ENCODE data around the gene MAPKAP1.

DNA sequence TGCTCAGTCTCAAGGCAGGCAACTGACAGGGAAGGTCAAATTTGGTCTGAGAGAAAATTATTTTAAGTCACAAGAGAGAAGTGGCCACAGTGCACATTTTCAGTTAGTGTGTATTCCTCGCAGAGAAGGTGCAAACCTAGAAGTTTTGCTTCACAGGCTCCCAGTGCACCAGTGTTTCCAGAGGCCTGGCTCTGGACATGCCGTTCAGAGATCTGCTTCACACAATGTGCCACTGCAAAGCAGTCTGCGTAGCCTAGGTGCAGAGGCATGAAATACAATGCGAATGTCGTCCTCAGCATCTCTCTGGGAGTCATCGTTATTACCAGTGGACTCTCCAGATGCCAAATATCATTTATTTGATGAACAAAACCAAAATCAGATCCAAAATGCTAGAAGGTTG lies 147.8 kb downstream of the MAPKAP1 start:
- TF ChIP-seq, protein P1, sequence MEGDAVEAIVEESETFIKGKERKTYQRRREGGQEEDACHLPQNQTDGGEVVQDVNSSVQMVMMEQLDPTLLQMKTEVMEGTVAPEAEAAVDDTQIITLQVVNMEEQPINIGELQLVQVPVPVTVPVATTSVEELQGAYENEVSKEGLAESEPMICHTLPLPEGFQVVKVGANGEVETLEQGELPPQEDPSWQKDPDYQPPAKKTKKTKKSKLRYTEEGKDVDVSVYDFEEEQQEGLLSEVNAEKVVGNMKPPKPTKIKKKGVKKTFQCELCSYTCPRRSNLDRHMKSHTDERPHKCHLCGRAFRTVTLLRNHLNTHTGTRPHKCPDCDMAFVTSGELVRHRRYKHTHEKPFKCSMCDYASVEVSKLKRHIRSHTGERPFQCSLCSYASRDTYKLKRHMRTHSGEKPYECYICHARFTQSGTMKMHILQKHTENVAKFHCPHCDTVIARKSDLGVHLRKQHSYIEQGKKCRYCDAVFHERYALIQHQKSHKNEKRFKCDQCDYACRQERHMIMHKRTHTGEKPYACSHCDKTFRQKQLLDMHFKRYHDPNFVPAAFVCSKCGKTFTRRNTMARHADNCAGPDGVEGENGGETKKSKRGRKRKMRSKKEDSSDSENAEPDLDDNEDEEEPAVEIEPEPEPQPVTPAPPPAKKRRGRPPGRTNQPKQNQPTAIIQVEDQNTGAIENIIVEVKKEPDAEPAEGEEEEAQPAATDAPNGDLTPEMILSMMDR (IDR thresholded peaks at IDR 0.05; ENCODE audit: low read length) = no peak
- no peak for TF ChIP-seq EZH2 (IDR thresholded peaks at IDR 0.05; ENCODE audit: borderline replicate concordance, low read length)
